HG03097 (cell line): Measurements from ENCODE around the gene PLA2R1.
"Not testable (repeated sequence)": the region's sequence is repeated elsewhere in the genome, so short reads cannot be mapped to it uniquely, and the experiment has no call there.

Experiments
- ATAC-seq: cut with Tn5 transposase; IDR thresholded peaks from one replicate; pipeline ENCODE4 v1.9.1; 2021; ENCODE audit not compliant: unreplicated experiment, low FRiP score

PLA2R1 gene

DNA sequence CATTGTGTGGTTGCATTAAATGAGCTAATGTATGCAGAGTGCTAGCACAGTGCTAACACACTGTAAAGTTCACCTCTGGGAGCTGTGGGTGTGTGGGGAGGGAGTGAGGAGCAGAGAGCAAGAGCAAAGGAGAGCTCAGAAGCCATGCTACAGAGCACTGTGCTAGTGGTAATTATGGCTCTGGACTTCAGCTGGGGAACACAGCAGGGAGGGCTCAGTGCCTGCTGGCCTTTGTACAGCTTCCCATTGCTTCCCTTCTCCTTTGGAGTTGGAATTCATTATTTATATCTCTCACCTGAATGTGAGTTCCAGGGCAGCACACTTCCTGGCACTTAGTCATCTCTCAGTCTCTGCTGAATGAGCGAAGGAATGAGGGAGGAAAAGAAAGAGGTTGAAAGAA is 2.5 kb upstream of the PLA2R1 start:
- no peak for ATAC-seq

DNA sequence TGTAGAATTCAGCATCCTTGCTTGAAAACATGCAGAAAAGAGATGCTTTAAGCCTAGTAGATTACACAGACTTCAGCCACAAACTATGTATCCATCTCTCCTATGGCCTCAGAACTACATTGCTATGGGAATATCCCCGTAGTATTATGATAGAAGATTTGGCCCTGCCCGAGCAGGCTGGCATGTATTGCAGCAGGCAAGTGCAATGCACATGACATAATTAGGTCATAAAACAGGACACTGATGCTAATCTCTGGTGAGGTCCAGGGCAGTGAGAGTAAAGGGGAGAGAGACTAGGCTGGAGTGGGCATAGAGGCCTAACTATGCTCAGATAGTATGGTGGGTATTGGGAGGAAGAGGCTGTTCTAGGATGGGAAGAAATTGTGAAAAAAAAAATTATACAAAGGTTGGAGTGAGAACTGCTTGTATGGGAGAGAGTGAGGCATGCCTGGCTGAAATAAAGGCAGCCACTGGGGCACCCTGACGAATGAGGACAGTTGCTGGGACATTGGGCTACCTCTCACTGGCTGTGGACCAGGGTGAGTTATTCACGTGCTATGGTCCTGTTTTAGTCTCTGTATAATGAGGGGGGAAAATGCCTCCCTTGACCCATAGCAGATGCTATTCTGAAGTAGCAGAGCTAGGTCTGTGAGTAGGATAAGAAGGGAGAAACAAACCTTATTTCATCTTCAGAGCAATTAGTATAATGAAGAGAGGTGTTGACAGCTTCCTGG is 1.6 kb upstream of the PLA2R1 start:
- no peak for ATAC-seq

DNA sequence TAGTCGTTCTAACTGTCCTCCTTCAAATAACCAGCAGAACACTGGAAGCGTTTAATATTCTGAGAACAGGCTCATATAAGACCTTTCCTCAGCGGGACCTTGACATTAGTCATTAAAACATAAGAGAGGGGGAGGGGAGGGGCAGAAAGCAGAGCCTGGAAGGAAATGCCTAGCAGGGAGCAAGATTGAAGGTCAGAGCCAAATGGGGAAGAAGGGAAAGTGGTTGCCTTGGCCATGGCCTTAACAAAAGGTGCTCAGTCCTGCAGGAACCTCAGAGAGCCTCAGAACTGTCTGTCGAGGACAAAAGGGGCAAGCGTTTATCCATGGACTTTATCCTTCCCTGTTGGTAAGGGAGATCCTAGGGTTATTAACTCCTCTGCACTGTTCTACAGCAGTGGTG is 856 bp upstream of the PLA2R1 start:
- ATAC-seq, result no peak

DNA sequence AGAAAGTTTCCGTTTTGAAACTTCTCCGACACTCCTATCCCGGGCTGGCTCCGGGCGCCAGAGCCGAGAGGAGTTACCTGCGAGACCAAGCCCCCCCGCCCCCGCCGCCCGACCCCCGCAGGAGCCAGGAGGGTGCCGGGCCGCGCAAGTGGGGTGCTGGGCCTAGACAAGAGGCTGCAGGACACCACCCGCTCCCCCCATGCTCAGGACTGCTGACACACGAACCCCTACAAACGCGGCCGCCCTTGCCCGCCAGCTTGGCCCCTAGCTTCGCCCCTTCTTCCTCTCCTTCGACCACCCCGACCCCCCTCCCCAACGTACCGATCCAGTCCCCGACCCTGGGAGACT is 497 bp downstream of the PLA2R1 start:
- no peak for ATAC-seq

DNA sequence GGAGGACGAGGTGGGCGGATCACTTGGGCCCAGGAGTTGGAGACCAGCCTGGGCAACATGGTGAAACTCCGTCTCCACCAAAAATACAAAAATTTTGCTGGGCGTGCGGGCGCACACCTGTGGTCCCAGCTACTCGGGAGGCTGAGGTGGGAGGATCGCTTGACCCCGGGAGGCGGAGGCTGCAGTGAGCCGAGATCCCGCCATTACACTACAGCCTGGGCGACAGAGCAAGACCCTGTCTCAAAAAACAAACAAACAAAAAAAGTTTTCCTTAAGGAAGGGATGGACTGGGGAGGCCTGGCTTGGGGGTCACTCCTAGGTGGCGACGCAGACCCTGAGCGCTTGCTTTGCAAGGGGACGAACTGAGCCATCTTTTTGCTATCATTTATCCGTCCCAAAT is 882 bp downstream of the PLA2R1 start:
- no peak for ATAC-seq

DNA sequence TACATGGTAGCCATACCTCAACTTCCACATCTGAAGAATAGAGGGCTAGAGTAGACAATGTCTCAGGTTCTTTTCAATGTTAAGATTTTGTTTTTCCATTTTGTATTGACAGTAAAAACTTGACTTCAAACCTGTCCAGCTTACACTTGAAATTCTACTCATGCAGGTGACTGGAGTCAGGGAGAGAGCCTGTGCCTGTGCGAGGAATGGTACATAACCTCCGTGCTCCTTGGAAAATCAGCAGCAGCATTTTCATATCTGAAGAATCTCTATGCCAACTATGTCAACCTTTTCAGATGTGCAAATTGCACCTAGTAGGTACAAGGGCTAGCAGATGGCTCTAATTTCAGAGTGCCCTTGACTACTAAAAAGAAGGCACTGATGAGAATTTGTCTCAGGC is 2.1 kb downstream of the PLA2R1 start:
- ATAC-seq, result no peak

DNA sequence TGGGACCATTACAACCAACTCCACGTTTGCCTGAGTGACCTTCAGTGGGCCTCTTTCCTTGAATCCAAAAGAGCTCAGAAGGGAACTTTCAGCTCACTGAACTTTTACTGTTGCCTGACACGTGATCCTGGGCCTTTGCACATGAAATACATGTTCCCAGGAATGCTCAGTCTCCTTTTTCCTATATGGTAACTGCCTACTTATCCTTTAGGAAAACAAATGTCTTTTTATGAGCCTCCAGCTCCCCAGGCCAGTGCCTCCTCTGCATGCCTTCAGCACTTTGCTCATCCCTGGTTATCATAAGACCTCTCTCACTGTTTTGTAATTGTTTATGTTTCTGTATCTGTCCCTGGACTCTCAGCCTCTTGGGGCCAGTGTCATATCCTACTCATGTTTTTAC is 5.1 kb downstream of the PLA2R1 start:
- no peak for ATAC-seq

DNA sequence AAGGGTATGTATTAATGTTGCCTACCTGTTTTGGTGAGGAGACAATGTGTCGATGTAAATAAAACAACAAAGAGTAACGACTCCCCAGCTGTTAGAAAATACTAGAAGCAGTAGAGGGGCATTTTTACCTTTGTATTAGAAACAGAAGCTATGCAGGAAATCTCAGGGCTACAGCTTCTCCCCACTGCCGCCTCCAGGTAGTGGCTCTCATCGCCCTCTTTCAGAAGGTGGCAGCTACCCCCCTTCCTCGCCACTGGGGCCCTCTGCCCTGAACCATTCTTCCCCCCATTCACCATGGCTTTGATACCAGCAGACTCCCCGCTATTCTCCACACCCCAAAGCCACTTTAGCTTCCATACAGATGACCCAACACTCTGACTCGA is 6.7 kb downstream of the PLA2R1 start:
- ATAC-seq, result no peak

DNA sequence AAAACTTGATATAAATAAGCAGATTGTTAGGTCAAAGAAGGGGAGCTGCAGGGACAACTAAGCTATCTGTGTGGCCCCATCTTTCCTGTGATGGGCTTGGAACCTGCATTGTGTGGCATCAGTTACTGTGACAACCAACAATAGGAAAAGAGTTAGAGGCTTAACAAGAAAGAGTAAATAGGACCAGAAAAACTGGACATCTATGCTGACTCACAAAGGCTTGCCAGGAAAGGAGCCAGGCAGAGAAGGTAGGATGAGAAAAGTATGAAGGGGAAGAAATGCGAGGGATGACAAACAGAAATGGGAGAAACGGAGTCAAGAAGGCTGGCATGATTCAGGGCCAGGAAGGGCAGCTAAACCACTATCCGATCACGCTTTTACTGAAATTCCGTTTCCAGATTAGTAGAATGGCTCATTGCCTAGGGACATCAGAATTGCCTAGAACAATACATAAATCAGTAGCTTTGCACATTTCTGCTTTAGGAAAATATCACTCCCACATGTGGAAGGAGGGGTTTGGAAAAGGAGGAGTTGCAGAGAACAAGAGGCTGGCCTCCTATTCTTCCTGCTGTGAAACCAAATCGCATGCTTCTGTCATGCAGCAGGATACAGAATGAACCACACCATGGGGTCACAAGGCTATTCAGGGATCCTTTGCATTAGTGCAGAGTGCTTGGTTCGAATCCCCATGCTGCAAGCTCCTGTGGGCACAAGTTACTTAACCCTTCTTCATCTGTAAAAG is 7.3 kb downstream of the PLA2R1 start:
- no peak for ATAC-seq

DNA sequence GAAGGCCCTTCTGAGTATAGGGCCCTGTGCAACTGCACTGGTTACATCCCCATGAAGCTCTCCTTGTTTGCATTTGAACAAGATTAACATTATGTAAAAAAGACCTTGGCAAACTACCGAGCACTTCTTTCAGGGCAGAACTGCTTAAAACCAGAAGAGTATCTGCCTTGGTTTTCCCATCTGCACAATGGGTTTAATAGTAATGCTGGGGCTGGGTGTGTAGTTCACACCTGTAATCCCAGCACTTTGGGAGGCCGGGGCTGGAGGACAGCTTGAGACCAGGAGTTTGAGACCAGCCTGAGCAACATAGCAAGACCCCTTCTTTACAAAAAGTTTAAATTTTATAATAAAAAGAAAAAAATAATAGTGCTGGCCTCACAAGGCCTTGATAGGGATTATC is 8.5 kb downstream of the PLA2R1 start:
- ATAC-seq, result no peak

DNA sequence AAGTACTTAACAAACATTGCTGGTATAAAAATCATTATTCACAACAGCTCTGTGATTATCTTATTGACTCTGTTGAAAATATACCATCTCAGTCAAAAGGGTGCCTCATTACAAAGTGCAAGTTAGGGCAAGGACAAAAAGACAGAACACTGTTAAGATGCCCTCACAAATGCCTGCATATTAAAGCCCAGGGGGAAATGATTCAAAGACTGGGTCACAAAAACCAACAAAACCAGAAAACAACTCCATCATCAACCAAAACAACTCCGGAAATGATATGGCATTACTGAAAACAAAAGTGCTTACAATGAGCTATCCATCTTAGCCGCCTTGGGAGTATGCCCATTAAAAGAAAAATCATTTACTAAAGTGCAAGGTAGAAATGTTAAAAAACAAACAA is 9.9 kb downstream of the PLA2R1 start:
- no peak for ATAC-seq

DNA sequence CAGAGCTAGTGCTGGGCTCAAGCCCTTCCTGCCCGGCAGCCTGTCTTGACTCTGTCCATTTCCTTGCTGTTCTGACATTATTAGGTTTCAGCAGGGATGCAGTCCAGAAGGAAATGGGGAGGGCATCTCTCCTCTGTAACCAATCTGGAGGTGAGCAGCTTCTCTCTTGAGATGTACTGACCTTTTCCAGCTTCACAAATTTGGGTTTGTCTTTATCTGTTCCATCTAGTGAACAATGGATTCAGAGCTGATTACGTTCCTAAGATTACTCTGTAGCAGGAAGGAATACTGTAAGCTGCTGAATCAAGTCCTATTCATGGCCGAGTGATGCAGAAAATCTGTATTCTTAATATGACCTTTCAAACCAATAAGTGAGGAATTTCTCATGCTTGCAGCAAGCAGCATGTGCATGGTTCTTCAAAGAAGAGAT is 11.0 kb downstream of the PLA2R1 start:
- ATAC-seq, result no peak

DNA sequence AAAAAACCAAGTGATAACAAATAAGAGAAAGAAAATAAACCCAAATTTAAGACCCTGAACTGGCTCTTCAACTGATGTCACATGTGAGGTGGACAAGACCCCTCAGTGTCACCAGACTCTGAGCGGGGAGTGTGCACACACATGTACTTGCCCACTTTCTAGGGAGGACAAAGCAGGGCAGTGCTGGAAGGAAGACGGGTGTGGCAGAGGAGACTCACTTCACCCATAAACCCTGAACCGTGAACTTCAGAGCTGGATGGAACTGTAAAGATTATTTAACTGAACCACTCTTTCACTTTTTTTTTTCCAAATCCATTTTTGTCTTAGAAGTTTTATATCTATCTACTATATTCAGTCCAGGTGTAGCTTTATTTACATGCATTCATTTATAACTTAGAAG is 12.3 kb downstream of the PLA2R1 start:
- no peak for ATAC-seq

DNA sequence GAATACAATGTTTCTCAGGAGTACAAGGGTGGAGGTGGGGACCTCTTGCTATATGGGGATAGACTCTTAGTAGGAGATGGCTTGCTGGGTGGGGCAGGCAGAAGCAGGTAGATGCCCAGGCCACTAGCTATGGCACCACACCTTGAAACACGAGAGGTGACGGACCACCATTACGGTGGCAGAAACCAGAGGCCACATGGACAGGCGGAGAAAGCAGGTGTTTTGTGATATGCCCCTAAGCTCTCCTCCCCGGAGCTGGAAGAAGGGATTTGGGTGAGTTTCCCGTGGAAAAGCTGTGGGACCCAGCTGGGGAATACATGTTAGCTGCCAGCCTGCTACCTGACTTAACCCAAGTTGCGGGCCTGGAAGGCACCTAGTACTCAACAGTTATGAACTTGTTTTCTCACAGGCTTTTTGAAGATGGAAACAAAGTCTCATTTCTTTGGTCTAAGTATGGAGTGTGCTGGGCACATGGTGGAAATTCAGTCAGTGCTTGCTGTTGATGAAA is 16.7 kb downstream of the PLA2R1 start:
- no peak for ATAC-seq

DNA sequence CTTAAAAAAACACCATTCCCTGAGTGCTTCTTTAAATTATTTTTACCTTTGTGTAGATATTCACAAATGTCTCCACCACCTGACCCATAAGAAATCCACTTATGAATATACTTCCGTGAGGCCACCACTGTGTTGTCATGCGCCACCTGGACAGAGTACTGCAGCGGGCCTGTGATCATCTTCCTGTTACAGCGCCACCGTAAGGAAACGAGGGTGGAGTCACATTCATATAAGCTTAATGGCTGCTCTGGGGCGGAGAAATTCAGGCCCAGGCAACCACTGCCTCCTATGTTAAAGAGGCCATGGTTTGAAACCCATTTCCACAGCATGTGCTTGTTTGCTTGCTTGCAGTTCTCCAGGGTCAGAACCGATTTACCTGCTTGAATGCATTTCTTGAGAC is 17.7 kb downstream of the PLA2R1 start:
- no peak for ATAC-seq

DNA sequence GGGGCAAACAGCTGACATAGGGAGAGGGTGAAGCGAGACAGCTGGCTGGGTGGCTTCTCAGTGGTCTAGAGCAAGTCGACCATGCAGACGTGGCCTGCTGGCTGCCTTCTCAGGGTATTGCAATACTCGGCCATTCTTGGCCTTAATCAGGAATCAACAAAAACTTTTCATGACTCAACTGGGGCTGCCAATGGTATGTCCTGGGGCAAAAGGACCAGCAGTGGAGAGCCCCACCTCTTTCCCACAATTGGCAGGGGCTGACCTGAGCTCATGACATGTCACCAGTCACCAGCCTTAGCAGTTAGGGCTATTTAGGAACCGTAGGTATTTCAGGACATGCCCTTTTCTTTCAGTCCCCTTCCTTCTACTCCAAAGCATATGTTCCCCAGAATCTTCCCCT is 19.1 kb downstream of the PLA2R1 start:
- no peak for ATAC-seq

DNA sequence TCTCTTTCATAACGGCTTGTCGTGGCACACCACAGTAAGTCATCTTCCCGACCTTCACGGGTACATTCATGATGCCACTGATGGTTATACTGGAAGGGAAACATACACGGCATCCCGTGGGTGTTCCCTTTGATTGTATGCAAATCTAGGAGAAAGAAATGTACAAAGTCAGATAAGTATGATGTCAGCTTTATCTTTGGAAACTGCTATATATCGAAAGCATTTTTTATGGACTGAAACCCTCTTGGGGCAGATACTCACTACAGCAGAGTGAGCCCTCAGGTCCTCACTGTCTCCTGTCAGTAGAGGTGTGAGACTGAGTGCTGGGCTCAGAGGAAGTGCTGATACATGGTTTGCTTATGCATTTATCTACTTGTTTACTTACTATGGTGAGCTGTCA is 20.4 kb downstream of the PLA2R1 start:
- ATAC-seq, result no peak

DNA sequence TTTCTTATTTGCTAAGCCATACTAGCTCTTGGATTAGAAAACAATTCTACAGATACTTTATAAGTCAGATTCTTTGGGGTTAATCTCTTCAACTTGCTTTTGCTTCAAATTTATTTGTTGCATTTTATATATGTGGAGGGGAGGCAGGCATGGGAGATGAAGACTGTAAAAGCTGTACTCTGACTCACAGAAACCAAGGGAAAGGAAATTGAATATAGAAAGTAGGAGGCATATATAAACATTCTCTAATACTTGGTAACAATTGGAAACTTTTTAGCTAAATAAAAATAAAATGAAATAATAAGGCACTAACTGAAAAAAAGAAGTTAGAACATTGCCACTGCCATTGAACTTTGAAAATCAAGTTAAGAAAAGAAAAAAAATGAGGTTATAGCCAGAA is 21.3 kb downstream of the PLA2R1 start:
- ATAC-seq, result no peak

DNA sequence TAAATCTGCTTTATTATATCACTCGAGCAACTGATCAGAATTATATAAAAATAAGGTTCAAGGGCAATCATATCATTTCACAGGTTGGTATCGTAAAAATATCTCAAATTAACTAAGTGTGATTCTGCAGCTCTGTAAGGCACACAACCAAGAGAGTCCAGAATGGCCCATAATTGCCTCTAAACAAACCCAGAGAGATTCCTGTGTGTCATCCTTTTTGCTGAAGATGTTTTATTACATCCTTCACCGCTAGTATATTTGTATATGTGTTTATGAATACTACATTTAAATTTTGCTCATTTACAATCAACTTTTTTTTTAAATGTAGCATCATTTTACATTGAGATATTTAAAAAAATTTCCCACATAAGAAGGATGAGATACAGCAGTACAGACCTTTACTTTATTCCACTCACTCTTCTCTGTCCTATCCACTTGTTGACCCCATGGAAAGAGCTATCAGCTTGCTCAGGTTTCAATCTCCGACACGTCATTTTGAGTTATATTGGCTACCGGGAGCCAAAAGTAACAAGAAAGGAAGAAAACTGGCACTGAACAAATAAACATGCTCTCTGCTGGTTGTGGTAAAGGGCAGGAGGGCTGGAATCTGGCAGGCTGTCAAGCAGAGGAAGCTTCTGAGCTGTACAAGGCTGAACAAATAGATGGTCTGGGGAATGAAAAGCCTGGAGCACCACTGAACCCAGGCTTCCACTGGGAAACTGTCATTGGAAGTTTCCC is 23.1 kb downstream of the PLA2R1 start:
- ATAC-seq, result no peak

DNA sequence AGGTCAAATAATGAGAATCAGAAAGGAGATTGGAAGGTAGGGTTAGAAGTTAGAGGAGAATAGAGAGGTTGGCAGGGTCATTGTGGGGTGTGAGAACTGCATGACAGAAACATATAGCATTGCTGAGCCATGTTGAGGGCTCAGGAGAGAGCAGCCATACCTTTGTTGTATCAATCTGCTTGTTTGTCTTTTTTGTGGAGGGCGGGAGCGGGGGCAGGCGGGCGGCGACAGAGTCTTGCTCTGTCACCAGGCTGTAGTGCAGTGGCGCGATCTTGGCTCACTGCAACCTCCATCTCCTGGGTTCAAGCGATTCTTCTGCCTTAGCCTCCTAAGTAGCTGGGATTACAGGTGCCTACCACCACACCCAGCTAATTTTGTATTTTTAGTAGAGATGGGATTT is 23.8 kb downstream of the PLA2R1 start:
- not testable (repeated sequence) for ATAC-seq

DNA sequence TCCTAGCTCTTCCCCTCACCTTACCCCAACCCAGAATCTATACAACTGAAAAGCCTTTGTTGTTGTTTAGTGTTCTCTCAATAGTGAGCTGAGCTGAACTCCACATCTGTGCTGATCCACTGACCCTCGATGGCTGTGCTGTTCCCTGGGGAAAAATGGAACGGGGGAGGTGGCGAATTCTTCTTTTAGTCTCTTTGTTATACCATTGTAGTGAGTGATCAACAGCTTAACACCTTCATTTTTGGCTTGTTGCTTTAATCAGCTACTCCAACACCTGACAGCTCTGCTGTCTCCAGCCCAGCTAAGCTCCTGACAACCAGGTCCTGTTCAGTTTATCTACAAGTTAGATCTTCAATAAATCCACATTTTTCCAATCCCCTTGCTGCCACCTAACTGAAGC is 25.7 kb downstream of the PLA2R1 start:
- ATAC-seq, result no peak

DNA sequence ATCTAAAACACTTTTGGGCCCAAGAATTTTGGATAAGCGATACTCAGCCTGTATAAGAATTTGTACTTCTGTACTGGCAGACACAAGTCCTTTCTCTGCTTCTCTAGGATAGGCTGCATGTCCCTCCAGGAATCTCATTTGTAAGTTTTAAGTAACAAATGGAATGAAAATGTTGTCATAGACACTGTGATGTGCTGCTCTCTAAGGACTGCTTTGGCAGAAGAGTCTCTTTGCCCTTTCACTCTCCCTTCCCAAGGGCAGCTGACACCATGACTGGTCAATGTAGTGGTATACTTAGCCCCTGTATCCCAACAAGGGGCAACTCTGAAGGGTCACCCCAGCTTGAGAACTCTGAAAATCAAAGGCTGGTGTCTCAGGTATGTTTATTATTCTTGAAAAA is 27.3 kb downstream of the PLA2R1 start:
- no peak for ATAC-seq
